ENCODE measurements around the gene PSG2.
"Not testable (repeated sequence)": the region's sequence is repeated elsewhere in the genome, so short reads cannot be mapped to it uniquely, and the experiment has no call there.

The PSG2 gene

GRCh38 chr19:43082601-43083000 is at the start of gene PSG2:
Gene PSG2, minus strand, starts transcription at chr19:43082701. Its CDS starts 132 bp downstream, at chr19:43082569.
- not testable (repeated sequence) for DNase-seq

DNA sequence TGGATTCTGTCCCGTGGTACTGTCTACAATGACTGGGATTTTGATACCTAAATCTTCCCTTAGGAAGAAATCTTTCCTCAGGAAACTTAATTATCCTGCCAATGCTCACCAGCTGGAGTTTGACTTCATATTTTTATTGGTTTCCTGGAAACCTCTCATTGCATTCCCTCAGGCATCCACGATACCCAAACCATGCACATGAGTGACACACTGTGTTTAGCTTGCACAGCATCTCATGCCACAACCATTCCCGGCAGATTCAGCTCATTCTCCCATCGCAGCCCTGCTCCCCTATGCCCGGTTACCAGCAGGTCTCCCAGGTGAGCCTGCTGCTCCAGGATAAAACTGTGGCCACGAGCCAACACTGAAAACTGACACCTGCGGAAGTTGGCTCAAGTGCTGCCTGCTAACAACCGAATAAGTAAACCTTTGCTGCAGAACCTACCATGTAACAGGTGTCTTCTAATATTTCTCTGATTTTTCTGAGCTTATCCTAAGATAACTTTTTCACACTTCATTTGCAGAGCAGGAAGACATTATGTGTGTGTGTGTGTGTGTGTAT is 48.9 kb upstream of the PSG2 start:
- DNase-seq, result not testable (repeated sequence)

GRCh38 chr19:43129197-43129596 is 46.7 kb upstream of the PSG2 start:
- not testable (repeated sequence) for DNase-seq

DNA sequence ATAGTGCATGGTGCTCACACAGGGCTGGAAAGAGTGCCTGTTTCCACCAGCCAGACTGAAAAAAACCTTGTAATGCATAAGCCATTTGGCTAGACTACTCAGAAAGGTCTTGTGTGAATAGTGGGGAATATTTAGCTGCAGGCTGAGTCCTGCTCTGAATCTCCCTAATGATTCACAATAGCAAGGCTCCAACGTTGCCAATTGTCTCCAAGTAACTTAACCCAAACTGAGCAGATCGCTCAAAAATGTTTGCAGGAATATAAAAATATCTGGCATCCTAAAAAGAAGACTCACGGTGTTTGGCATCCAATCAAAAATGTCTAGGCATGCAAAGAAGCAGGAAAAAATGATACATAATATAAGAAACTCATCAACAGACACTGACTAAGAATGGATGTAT is 44.8 kb upstream of the PSG2 start:
- not testable (repeated sequence) for DNase-seq

- DNase-seq, result no peak
These were observed 44.2 kb upstream of the PSG2 start for GRCh38 chr19:43126720-43127119.

DNA sequence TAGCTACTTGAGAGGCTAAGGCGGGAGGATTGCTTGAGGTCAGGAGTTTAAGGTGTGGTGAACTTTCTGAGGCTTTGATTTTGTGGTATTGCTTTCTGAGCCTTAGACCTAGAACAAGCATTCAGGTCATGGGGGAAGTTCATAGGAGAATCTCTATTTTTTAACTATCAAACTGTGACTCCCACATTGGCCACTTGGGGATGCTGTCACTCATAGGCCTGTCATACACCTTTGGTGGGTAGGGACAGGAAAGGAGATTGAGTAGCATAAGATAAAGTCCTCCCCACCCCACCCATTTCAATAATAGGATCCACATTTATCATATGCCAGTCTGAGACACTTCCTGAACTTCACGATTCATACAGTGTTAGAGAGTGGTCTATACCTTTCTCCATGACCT is 41.9 kb upstream of the PSG2 start:
- no peak for DNase-seq

- DNase-seq, result not testable (repeated sequence)
These were observed 38.0 kb upstream of the PSG2 start for GRCh38 chr19:43120433-43121026.

GRCh38 chr19:43119526-43119925 is 37.0 kb upstream of the PSG2 start:
- DNase-seq, result not testable (repeated sequence)

GRCh38 chr19:43116421-43116820 is 33.9 kb upstream of the PSG2 start:
- not testable (repeated sequence) for DNase-seq

- DNase-seq, result not testable (repeated sequence)
These were observed 33.0 kb upstream of the PSG2 start for GRCh38 chr19:43115548-43115947.

DNA sequence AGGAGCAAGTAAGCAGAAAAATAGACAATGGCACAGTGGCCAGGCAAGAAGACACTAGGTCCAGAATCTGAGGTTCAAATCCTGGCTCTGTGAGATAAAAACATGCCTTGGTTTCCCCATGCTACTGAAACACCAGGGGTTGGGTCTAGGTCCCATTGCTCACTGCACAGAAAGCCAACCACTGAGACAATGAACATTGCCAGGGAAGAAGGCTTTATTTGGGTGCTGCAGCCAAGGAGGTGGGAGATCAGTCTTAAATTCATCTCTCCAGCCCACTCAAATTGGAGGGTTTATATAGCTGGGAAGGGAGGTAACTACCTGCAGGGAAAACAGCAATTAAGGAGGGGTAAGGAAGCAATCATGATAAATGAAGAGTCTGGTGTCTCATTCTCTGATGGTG is 32.6 kb upstream of the PSG2 start:
- DNase-seq, result not testable (repeated sequence)

GRCh38 chr19:43114626-43115025 is 32.1 kb upstream of the PSG2 start:
- DNase-seq, result not testable (repeated sequence)

DNA sequence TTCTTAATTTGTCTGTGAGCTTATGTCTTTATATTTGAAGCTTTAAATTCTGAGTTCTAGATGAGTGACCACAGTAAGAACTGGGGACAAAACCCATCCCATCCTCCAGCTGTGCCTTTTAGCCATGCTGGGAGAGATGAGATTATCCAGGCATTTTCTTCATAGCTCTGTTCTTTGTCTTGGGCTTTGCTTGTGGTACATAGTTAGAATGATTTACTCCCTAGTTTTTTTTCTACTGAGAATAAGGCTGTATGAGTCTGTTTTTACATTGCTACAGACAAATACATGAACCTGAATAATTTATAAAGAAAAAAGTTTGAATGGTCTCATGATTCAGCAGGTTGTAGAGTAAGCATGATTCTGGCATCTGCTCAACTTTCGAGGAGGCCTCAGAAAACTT is 24.9 kb upstream of the PSG2 start:
- not testable (repeated sequence) for DNase-seq

GRCh38 chr19:43105496-43105895 is 23.0 kb upstream of the PSG2 start:
- DNase-seq, result no peak

DNA sequence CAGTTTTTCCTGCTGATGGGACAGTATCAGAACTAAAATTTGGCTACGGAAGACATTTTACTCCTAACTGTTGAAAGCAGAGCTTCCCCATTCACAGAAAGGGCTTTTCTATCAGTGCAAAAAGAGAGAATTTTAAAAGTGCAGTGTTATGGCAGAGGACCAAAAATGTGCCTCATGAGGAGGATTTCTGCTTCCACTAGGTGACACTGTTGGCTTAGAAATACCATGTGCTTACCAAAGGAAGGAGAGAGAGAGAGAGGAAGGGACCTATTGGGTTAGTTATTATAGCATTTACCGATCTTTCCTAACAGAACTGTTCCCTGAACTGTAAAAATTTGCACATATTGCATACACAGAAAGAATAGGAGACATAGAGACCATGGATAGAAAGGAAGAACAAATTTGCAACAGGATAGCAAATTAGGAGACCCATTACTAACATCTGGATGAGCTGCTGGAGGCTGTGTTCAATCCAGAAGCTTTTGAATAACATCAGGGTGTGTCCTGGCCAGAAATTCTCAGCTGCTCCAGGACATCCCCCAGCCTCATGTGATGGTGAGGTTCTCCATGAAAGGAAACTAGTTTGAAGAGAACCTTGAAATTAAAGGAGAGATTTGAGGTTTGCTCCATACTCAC is 21.8 kb upstream of the PSG2 start:
- not testable (repeated sequence) for DNase-seq

DNA sequence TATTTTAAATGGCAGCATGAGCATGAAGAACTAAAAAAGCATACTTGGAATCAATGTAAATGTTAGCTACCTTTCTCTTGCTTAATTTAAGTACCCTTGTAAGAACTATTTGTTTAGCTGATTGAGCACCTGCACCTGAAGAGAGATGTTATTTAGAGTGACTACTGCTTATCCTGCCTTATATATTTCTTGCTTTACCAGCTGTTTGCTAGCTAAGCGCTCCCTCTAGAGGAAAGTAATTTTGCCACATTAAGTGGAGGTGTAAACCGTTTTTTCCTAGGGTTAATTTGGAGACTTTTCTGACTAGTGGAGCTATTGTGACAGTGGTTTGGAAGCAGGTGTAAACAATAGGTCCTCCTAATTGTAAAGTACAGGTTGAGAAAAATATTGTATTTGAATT is 19.4 kb upstream of the PSG2 start:
- DNase-seq, result no peak

- not testable (repeated sequence) for DNase-seq
These were observed 15.9 kb upstream of the PSG2 start for GRCh38 chr19:43098416-43098815.

DNA sequence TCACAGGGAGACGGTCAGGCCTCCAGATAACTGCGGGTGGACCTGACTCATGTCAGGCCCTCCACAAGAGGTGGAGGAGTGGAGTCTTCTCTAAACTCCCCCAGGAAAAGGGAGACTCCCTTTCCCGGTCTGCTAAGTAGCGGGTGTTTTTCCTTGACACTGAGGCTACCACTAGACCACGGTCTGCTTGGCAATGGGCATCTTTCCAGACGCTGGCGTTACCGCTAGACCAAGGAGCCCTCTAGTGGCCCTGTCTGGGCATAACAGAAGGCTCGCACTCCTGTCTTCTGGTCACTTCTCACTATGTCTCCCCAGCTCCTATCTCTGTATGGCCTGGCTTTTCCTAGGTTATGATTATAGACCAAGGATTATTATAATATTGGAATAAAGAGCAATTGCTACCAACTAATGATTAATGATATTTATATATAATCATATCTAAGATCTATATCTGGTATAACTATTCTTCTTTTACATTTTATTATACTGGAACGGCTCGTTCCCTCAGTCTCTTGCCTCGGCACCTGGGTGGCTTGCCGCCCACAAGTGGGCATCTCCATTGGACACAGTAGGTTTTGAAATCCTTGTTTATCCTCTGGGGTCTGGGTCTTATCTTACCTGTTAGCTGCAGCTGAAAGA is 5.3 kb upstream of the PSG2 start:
- peak; percentile 6 for DNase-seq

DNA sequence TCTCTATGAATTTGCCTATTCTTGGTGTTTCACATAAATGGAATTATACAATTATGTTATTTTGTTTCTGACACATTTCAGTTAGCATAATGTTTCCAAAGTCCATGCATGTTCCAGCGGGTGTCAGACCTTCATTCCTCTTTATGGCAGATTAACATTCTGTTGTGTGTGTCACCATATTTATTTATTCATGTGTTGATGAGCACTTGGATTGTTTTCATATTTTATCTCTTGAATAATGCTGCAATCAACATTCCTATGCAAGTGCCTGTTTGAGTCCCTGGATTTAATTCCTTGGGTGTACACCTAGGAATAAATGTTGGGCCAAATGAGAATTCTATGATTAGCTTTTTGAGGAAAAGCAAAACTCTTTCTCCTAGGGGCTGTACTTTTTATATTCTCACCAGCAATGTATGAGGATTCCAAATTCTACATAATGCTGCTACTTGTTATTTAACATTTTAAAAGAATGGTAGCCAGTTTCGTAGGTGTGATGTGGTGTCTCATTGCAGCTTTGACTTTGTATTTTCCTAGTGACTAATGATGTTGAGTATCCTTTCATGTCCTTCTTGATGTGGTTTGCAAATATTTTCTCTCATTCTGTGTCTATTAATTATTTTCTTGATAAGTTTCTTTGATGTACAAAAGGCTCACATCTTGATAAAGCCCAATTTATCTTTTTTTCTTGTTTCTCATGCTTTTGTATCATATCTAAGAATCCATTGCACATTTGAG is 3.5 kb upstream of the PSG2 start:
- not testable (repeated sequence) for DNase-seq

GRCh38 chr19:43084196-43084832 is 1.8 kb upstream of the PSG2 start:
- DNase-seq, result not testable (repeated sequence)

DNA sequence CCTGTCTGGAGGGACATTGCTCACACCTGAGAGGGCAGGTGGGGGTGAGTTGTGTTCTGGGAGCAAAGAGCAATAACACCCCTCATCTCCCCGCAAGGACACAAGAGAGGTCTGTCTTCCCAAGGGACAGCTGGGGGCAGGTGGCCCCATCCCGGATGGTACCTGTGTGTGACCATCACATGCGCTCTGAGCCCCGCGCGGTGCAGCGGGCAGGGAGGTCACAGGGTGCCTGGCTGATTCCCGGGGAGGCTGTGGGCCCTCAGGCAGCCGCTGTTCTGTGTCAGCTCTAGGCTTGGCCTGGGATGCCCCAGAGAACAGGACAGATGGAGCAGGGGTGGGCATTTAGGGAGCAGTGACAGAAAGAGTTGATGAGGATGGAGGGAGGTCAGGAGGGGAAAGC is 1.2 kb upstream of the PSG2 start:
- DNase-seq, result not testable (repeated sequence)

- no peak for DNase-seq
These were observed 4.2 kb downstream of the PSG2 start for GRCh38 chr19:43078311-43078710.

DNA sequence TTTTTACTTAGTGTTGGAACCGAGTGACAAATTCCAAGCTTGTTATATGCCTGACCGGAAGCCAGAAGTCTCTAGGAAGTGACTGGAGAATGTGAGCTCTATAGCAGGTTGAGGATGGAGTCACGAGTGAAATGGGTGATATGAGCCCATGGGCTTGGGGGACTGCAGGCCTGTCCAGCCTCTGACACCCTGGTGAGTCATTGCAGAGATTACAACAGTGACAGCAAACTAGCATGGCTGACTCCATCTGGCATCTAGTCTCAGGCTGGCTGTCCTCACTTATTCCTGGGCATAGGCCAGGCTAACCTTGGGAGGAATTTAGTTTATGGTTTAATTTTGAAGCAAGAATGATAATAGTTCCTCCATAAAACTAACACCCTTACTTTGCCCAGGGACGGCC is 4.6 kb downstream of the PSG2 start:
- not testable (repeated sequence) for DNase-seq
